Lung microvascular endothelial cell (primary cell): ENCODE measurements around the gene ORC1. TPM values are rescaled to one million over a fixed set of nuclear protein-coding genes. Genes with fewer than 3 reads are reported as not detected.

Experiments
- DNase-seq, 2 donors: peaks; one replicate each; pipeline versions ENCODE4 v3.0.0 to v3.0.0-alpha.2; 2010; ENCODE audit warnings: low read depth in 2 of 2
- total RNA-seq: library from RNA; depleted of rRNA; stranded (reverse); fragments of >200 nt; gene quantifications from 2 replicates; pipeline ENCODE4 v1.2.1, GENCODE V29; 2014

ORC1 gene
- total RNA-seq, 1 donor from 2014 or later, result 1.2 TPM

GRCh38 chr1:52345252-52345651 is 59.0 kb downstream of the ORC1 start:
- DNase-seq, result no peak

- DNase-seq, result no peak
These were observed 60.2 kb downstream of the ORC1 start for GRCh38 chr1:52343979-52344378.

GRCh38 chr1:52341655-52342260 is 62.5 kb downstream of the ORC1 start:
- no peak for DNase-seq

- DNase-seq, result no peak
These were observed 66.8 kb downstream of the ORC1 start for GRCh38 chr1:52337439-52337838.

- DNase-seq, result no peak
These were observed 69.2 kb downstream of the ORC1 start for GRCh38 chr1:52334906-52335528.

- DNase-seq, result no peak
These were observed 71.8 kb downstream of the ORC1 start for GRCh38 chr1:52332411-52332810.

GRCh38 chr1:52328615-52329014 is 75.6 kb downstream of the ORC1 start:
- no peak for DNase-seq

- no peak for DNase-seq
These were observed 78.4 kb downstream of the ORC1 start for GRCh38 chr1:52325786-52326185.

GRCh38 chr1:52323731-52324130 is 80.5 kb downstream of the ORC1 start:
- no peak for DNase-seq

Other genes starting within 250 kb of the ORC1 start
- gene CC2D1B, start 38.2 kb downstream of the ORC1 start, total RNA-seq, result 14.4 and 23.8 TPM in 2 replicates
- 6.5 and 9.9 TPM in 2 replicates for gene PRPF38A, start 179 bp upstream of the ORC1 start, total RNA-seq
- gene TUT4, start 148.7 kb upstream of the ORC1 start, total RNA-seq, result 11.6 and 15.9 TPM in 2 replicates
- gene GPX7, start 197.9 kb upstream of the ORC1 start, total RNA-seq, result 5.6 and 18.1 TPM in 2 replicates
- not detected in 2 replicates for gene SHISAL2A, start 228.7 kb upstream of the ORC1 start, total RNA-seq